BJ (cell line): ENCODE data around the gene TXNDC2. TPM values are rescaled to one million over a fixed set of nuclear protein-coding genes. Genes with fewer than 3 reads are reported as not detected.

ENCODE experiments used
- CTCF ChIA-PET: fragments of 350-600 bp; formaldehyde crosslinking; extraction: SDS; loops from one replicate; lab custom pipeline; 2021; ENCODE audit warnings: antibody characterized with exemption, inconsistent platforms; lab: Yijun Ruan, JAX
- POLR2A ChIA-PET: fragments of 300-600 bp; sonication (Branson Sonifier 250); formaldehyde crosslinking; extraction: SDS; loops from one replicate; lab custom pipeline; 2021; ENCODE audit warnings: antibody characterized with exemption; lab: Charles Lee
- DNase-seq: peaks from one replicate; pipeline ENCODE4 v3.0.0-alpha.2; 2011; ENCODE audit warnings: low read depth
- H3K27me3 ChIP-seq: 2 replicates; pipeline ENCODE4 v1.6.0; 2011; ENCODE audit warnings: low read length; ENCODE audit not compliant: control insufficient read depth, insufficient read depth
- H3K36me3 ChIP-seq: 2 replicates; pipeline ENCODE4 v1.5.1; 2011; ENCODE audit warnings: low read length; ENCODE audit not compliant: control insufficient read depth, insufficient read depth
- H3K4me3 ChIP-seq: 2 replicates; pipeline ENCODE4 v1.5.1; 2011; ENCODE audit warnings: low read depth, mild to moderate bottlenecking, control low read depth, low read length
- CTCF ChIP-seq: IDR thresholded peaks from 2 replicates; pipeline ENCODE4 v1.5.1; 2011; ENCODE audit warnings: low read depth, mild to moderate bottlenecking, control low read depth, inconsistent platforms, low read length, moderate library complexity; ENCODE audit not compliant: insufficient read depth
- polyA plus RNA-seq: library from polyadenylated mRNA; depleted of rRNA; stranded (reverse); fragments of >200 nt; gene quantifications from 2 replicates; pipeline ENCODE4 v1.2.3, GENCODE V29; 2011

Gene TXNDC2
- polyA plus RNA-seq, 1 experiment = 0.20 TPM

- Histone ChIP-seq H3K27me3 (no peaks in the 10 kb centered on the region), H3K36me3 (no peaks in the 10 kb centered on the region), H3K4me3 (no peak overlapping the region)
- CTCF ChIA-PET = no interaction called here
- DNase-seq = no peak
- no peak for TF ChIP-seq CTCF
- POLR2A ChIA-PET = interaction anchor here (0.6 kb wide), 1 partner anchor 57 kb away, joined by 4 read pairs; no protein-coding TSS in a partner anchor
Measured at GRCh38 chr18:9927392-9928063, 41.8 kb downstream of the TXNDC2 start.

GRCh38 chr18:9928646-9929259 is 43.0 kb downstream of the TXNDC2 start:
- Histone ChIP-seq H3K4me3 (no peak overlapping the region), H3K36me3 (peaks cover 4% of the 10 kb centered on the region; the same call in 1 of the 2 replicates), H3K27me3 (no peaks in the 10 kb centered on the region)
- POLR2A ChIA-PET = no interaction called here
- DNase-seq = no peak
- CTCF ChIA-PET = no interaction called here
- no peak for TF ChIP-seq CTCF

- Histone ChIP-seq H3K27me3 (no peaks in the 10 kb centered on the region), H3K36me3 (peaks cover 4% of the 10 kb centered on the region; the same call in 1 of the 2 replicates), H3K4me3 (no peak overlapping the region)
- CTCF ChIA-PET = interaction anchor here (0.7 to 1.0 kb wide), 2 partner anchors 11 to 19 kb away, joined by 3 to 5 read pairs; no protein-coding TSS in a partner anchor
- POLR2A ChIA-PET = no interaction called here
- no peak for DNase-seq
- no peak for TF ChIP-seq CTCF
Measured at GRCh38 chr18:9930299-9930884, 44.6 kb downstream of the TXNDC2 start.

GRCh38 chr18:9931146-9931545 is 45.4 kb downstream of the TXNDC2 start:
- CTCF ChIA-PET = no interaction called here
- POLR2A ChIA-PET = no interaction called here
- peaks cover 4% of the 10 kb centered on the region; the same call in 1 of the 2 replicates for H3K36me3 ChIP-seq

More at GRCh38 chr18:9931146-9931545, 45.4 kb downstream of the TXNDC2 start:
- Histone ChIP-seq H3K4me3 (no peak overlapping the region), H3K27me3 (no peaks in the 10 kb centered on the region)
- DNase-seq = no peak
- TF ChIP-seq CTCF = no peak
